HG03045 (cell line): ENCODE results near the gene ARHGAP26.
"Not testable (repeated sequence)": the region's sequence is repeated elsewhere in the genome, so short reads cannot be mapped to it uniquely, and the experiment has no call there.

ENCODE experiments used
- ATAC-seq: cut with Tn5 transposase; IDR thresholded peaks from one replicate; pipeline ENCODE4 v1.9.1; 2021; ENCODE audit warnings: mild to moderate bottlenecking, moderate library complexity; ENCODE audit not compliant: unreplicated experiment

The ARHGAP26 gene

GRCh38 chr5:142924135-142924883 lies 154.1 kb downstream of the ARHGAP26 start:
- no peak for ATAC-seq

GRCh38 chr5:142925795-142926194 lies 155.6 kb downstream of the ARHGAP26 start:
- no peak for ATAC-seq

GRCh38 chr5:142926549-142926948 lies 156.4 kb downstream of the ARHGAP26 start:
- ATAC-seq = no peak

- ATAC-seq = not testable (repeated sequence)
These were observed 158.8 kb downstream of the ARHGAP26 start for GRCh38 chr5:142928999-142929398.

GRCh38 chr5:142929587-142929986 lies 159.4 kb downstream of the ARHGAP26 start:
- ATAC-seq = no peak

GRCh38 chr5:142930395-142931110 lies 160.4 kb downstream of the ARHGAP26 start:
- ATAC-seq = no peak

- ATAC-seq = no peak
These were observed 161.9 kb downstream of the ARHGAP26 start for GRCh38 chr5:142931896-142932686.

- ATAC-seq = no peak
These were observed 164.0 kb downstream of the ARHGAP26 start for GRCh38 chr5:142934051-142934762.

GRCh38 chr5:142935014-142935413 lies 164.8 kb downstream of the ARHGAP26 start:
- ATAC-seq = no peak

- no peak for ATAC-seq
These were observed 167.2 kb downstream of the ARHGAP26 start for GRCh38 chr5:142937374-142937773.

- ATAC-seq = no peak
These were observed 168.2 kb downstream of the ARHGAP26 start for GRCh38 chr5:142938266-142938880.

GRCh38 chr5:142939006-142939405 lies 168.8 kb downstream of the ARHGAP26 start:
- ATAC-seq = no peak

GRCh38 chr5:142939884-142940283 lies 169.7 kb downstream of the ARHGAP26 start:
- no peak for ATAC-seq

GRCh38 chr5:142941245-142941644 lies 171.1 kb downstream of the ARHGAP26 start:
- ATAC-seq = no peak

- no peak for ATAC-seq
These were observed 172.7 kb downstream of the ARHGAP26 start for GRCh38 chr5:142942901-142943300.

- ATAC-seq = no peak
These were observed 174.0 kb downstream of the ARHGAP26 start for GRCh38 chr5:142944140-142944539.

- ATAC-seq = no peak
These were observed 175.1 kb downstream of the ARHGAP26 start for GRCh38 chr5:142945321-142945720.

- ATAC-seq = no peak
These were observed 175.7 kb downstream of the ARHGAP26 start for GRCh38 chr5:142945845-142946244.

GRCh38 chr5:142946547-142947426 lies 176.6 kb downstream of the ARHGAP26 start:
- no peak for ATAC-seq

- no peak for ATAC-seq
These were observed 177.2 kb downstream of the ARHGAP26 start for GRCh38 chr5:142947427-142947709.
